HEK293 (cell line): ENCODE measurements around the gene CDYL2.
A peak's percentile ranks its signal among the peaks of the same experiment; 100 is the strongest.

ENCODE experiments used
- CTCF ChIA-PET: fragments of 350-600 bp; formaldehyde crosslinking; extraction: SDS; loops from one replicate; lab custom pipeline; 2021; ENCODE audit warnings: antibody characterized with exemption; lab: Yijun Ruan, JAX
- POLR2A ChIA-PET: fragments of 300-600 bp; formaldehyde crosslinking; extraction: SDS; loops from one replicate; lab custom pipeline; 2020; ENCODE audit warnings: antibody characterized with exemption, inconsistent platforms; lab: Yijun Ruan, JAX
- H3K27ac ChIP-seq: fragments of 200-500 bp; sonication (Bioruptor generic); 2 replicates; pipeline ENCODE4 v1.5.1; 2014; ENCODE audit warnings: low read depth, low read length, control low read depth, inconsistent platforms; ENCODE audit errors: extremely low read depth
- H3K36me3 ChIP-seq, 2 experiments: fragments of 200-500 bp in 1 of 2; sonication (Bioruptor generic) in 1 of 2; 1 replicate in 1 of 2; 2 replicates in 1 of 2; pipeline ENCODE4 v1.5.1; 2014 to 2017; ENCODE audit warnings: inconsistent platforms in 2 of 2, low read length in 2 of 2; ENCODE audit not compliant: control insufficient read depth in 2 of 2, insufficient read depth in 1 of 2
- H3K4me1 ChIP-seq: fragments of 200-500 bp; sonication (Bioruptor generic); 2 replicates; pipeline ENCODE4 v1.5.1; 2014; ENCODE audit warnings: mild to moderate bottlenecking, low read length, inconsistent platforms; ENCODE audit not compliant: control insufficient read depth, insufficient read depth
- H3K4me3 ChIP-seq: 2 replicates; pipeline ENCODE4 v1.5.1; 2011; ENCODE audit warnings: low read depth, mild to moderate bottlenecking, control low read depth, low read length, moderate library complexity
- H3K9me3 ChIP-seq: fragments of 200-500 bp; sonication (Bioruptor generic); 2 replicates; pipeline ENCODE4 v1.5.1; 2014; ENCODE audit warnings: low read depth, low read length, inconsistent platforms; ENCODE audit not compliant: control insufficient read depth, insufficient read depth
- BCL11B ChIP-seq: fragments of 450-650 bp; formaldehyde crosslinking; IDR thresholded peaks from 2 replicates; pipeline ENCODE4 v1.5.1; 2016; ENCODE audit warnings: low read depth, missing biosample characterization, missing genetic modification characterization
- FEZF1 ChIP-seq: fragments of 450-650 bp; formaldehyde crosslinking; IDR thresholded peaks from 2 replicates; pipeline ENCODE4 v1.5.1; 2016; ENCODE audit warnings: missing biosample characterization, missing genetic modification characterization
- KLF16 ChIP-seq: fragments of 450-650 bp; formaldehyde crosslinking; IDR thresholded peaks from 2 replicates; pipeline ENCODE4 v1.5.1; 2017; ENCODE audit warnings: missing biosample characterization, missing genetic modification characterization
- RBAK ChIP-seq: fragments of 450-650 bp; formaldehyde crosslinking; IDR thresholded peaks from 2 replicates; pipeline ENCODE4 v1.5.1; 2016; ENCODE audit warnings: missing biosample characterization, missing genetic modification characterization
- REPIN1 ChIP-seq: fragments of 450-650 bp; formaldehyde crosslinking; IDR thresholded peaks from 2 replicates; pipeline ENCODE4 v1.5.1; 2017; ENCODE audit warnings: missing biosample characterization, missing genetic modification characterization, low read depth
- SCRT1 ChIP-seq: fragments of 450-650 bp; formaldehyde crosslinking; IDR thresholded peaks from 2 replicates; pipeline ENCODE4 v1.5.1; 2016; ENCODE audit warnings: missing biosample characterization, missing genetic modification characterization, borderline replicate concordance
- SCRT2 ChIP-seq: fragments of 450-650 bp; formaldehyde crosslinking; IDR thresholded peaks from 2 replicates; pipeline ENCODE4 v1.5.1; 2016; ENCODE audit warnings: missing biosample characterization, missing genetic modification characterization
- SETDB1 ChIP-seq: IDR thresholded peaks from one replicate; pipeline ENCODE4 v1.6.1; 2017; ENCODE audit warnings: mild to moderate bottlenecking, low read length, moderate library complexity, mixed read lengths; ENCODE audit not compliant: insufficient read length
- TRIM28 ChIP-seq: IDR thresholded peaks from 2 replicates; pipeline ENCODE4 v1.6.1; 2011; ENCODE audit warnings: low read length, control low read depth, borderline replicate concordance
- ZFP69B ChIP-seq: fragments of 450-650 bp; formaldehyde crosslinking; IDR thresholded peaks from 2 replicates; pipeline ENCODE4 v1.5.1; 2016; ENCODE audit warnings: missing biosample characterization, missing genetic modification characterization
- ZIC2 ChIP-seq: fragments of 450-650 bp; formaldehyde crosslinking; IDR thresholded peaks from 2 replicates; pipeline ENCODE4 v1.5.1; 2016; ENCODE audit warnings: missing biosample characterization, missing genetic modification characterization
- ZNF23 ChIP-seq: fragments of 450-650 bp; formaldehyde crosslinking; IDR thresholded peaks from 2 replicates; pipeline ENCODE4 v1.5.1; 2016; ENCODE audit warnings: missing biosample characterization, missing genetic modification characterization, borderline replicate concordance
- ZNF274 ChIP-seq, 2 experiments: fragments of 200-500 bp in 1 of 2; fragments of 450-650 bp in 1 of 2; sonication (Bioruptor generic) in 1 of 2; formaldehyde crosslinking in 1 of 2; IDR thresholded peaks; 2 replicates each; pipeline versions ENCODE4 v1.5.1 to v1.6.1; 2014 to 2016; ENCODE audit warnings: borderline replicate concordance in 1 of 2, inconsistent platforms in 1 of 2, low read length in 1 of 2, missing biosample characterization in 1 of 2, missing genetic modification characterization in 1 of 2
- ZNF335 ChIP-seq: fragments of 450-650 bp; formaldehyde crosslinking; conservative IDR thresholded peaks from 2 replicates; pipeline ENCODE4 v1.5.1; 2016; ENCODE audit warnings: missing biosample characterization, missing genetic modification characterization
- ZNF37A ChIP-seq: fragments of 450-650 bp; IDR thresholded peaks from 2 replicates; pipeline ENCODE4 v1.5.1; 2018; ENCODE audit warnings: missing biosample characterization, missing genetic modification characterization
- ZNF391 ChIP-seq: fragments of 450-650 bp; formaldehyde crosslinking; IDR thresholded peaks from 2 replicates; pipeline ENCODE4 v1.5.1; 2016; ENCODE audit warnings: low read depth, missing biosample characterization, missing genetic modification characterization, borderline replicate concordance
- ZNF658 ChIP-seq: fragments of 450-650 bp; formaldehyde crosslinking; IDR thresholded peaks from 2 replicates; pipeline ENCODE4; 2016; ENCODE audit warnings: missing biosample characterization, missing genetic modification characterization
- ZNF664 ChIP-seq: fragments of 450-650 bp; formaldehyde crosslinking; IDR thresholded peaks from 2 replicates; pipeline ENCODE4 v1.5.1; 2016; ENCODE audit warnings: missing biosample characterization, missing genetic modification characterization
- ZNF76 ChIP-seq: fragments of 450-650 bp; formaldehyde crosslinking; IDR thresholded peaks from 2 replicates; pipeline ENCODE4; 2016; ENCODE audit warnings: low read depth, missing biosample characterization, missing genetic modification characterization, borderline replicate concordance
- ZNF837 ChIP-seq: fragments of 450-650 bp; formaldehyde crosslinking; IDR thresholded peaks from 2 replicates; pipeline ENCODE4 v1.5.1; 2016; ENCODE audit warnings: missing biosample characterization, missing genetic modification characterization
- ZSCAN16 ChIP-seq: fragments of 450-650 bp; formaldehyde crosslinking; IDR thresholded peaks from 2 replicates; pipeline ENCODE4 v1.5.1; 2016; ENCODE audit warnings: missing biosample characterization, missing genetic modification characterization
- TF ChIP-seq, protein P1 (sequence below): fragments of 450-650 bp; formaldehyde crosslinking; IDR thresholded peaks from 2 replicates; pipeline ENCODE4 v1.5.1; 2016; ENCODE audit warnings: missing biosample characterization, missing genetic modification characterization
- TF ChIP-seq, protein P2 (sequence below): fragments of 450-650 bp; IDR thresholded peaks from 2 replicates; pipeline ENCODE4 v1.5.1; 2018; ENCODE audit warnings: missing biosample characterization, missing genetic modification characterization
- TF ChIP-seq, protein P3 (sequence below): fragments of 450-650 bp; formaldehyde crosslinking; IDR thresholded peaks from 2 replicates; pipeline ENCODE4 v1.5.1; 2016; ENCODE audit warnings: missing biosample characterization, missing genetic modification characterization
- TF ChIP-seq, protein P4 (sequence below): fragments of 450-650 bp; formaldehyde crosslinking; IDR thresholded peaks from 2 replicates; pipeline ENCODE4 v1.5.1; 2016; ENCODE audit warnings: missing biosample characterization, missing genetic modification characterization
- TF ChIP-seq, protein P5 (sequence below): fragments of 450-650 bp; formaldehyde crosslinking; IDR thresholded peaks from 2 replicates; pipeline ENCODE4 v1.5.1; 2016; ENCODE audit warnings: missing biosample characterization, missing genetic modification characterization

CDYL2 gene, protein sequence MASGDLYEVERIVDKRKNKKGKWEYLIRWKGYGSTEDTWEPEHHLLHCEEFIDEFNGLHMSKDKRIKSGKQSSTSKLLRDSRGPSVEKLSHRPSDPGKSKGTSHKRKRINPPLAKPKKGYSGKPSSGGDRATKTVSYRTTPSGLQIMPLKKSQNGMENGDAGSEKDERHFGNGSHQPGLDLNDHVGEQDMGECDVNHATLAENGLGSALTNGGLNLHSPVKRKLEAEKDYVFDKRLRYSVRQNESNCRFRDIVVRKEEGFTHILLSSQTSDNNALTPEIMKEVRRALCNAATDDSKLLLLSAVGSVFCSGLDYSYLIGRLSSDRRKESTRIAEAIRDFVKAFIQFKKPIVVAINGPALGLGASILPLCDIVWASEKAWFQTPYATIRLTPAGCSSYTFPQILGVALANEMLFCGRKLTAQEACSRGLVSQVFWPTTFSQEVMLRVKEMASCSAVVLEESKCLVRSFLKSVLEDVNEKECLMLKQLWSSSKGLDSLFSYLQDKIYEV

DNA sequence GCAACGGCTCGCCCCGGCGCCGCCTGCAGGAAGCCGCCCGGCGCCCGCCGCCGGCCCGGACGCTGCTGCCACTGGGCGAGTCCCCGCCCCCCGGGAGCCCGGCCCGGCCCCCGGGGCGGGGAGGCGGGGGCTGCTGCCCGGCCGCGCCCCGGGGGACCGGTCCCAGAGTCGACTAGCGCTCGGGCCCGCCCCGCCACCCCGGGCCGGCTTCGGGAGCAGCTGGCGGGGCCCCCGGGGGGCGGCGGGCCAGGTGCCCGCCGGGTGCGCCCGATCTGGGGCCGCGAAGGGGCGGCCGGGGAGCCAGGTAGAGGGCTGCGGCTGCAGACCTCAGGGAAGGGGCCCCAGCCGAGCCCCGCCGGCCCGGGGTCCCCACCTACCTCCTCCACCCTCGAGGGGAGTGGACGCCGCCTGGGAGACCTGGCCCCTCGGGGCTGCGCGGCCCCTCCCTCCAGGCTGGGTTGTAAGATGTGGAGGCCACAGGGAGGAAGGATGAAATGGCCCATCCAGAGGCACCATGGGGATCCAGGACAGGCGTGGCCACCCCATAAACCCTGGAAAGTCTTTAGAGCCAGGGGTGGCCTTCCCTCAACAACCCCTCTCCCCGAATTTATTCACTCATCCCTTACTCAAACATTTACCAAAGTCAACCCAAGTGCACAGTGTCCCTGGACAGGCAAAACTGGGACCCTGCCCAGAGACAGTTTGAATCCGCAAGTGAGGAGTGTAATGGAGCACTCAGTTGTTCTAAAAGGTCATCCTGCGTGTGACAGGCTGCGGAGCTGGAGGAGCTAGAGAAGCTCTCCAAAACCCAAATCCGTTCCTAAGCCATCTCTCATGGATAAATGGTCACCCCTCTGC is at the start of gene CDYL2:
Gene CDYL2 (minus strand): TSS at position 73 of the 858 bp plus-strand sequence. CDS start 425 bp downstream, outside the sequence.
- Histone ChIP-seq H3K27ac (peak within 1 kb of the TSS; percentile 72; the same call in 1 of the 2 replicates), H3K9me3 (no peaks in the 10 kb centered on the region), H3K4me3 (peak within 1 kb of the TSS; percentile 86), H3K4me1 (no peaks in the 10 kb centered on the region), H3K36me3 (no peaks in the 10 kb centered on the region)
- POLR2A ChIA-PET, result no interaction called here
- CTCF ChIA-PET, result no interaction called here
- TF ChIP-seq RBAK (tag by site-specific recombination), result no peak
- TF ChIP-seq ZNF391 (tag by site-specific recombination), result no peak
- TF ChIP-seq, protein P1, sequence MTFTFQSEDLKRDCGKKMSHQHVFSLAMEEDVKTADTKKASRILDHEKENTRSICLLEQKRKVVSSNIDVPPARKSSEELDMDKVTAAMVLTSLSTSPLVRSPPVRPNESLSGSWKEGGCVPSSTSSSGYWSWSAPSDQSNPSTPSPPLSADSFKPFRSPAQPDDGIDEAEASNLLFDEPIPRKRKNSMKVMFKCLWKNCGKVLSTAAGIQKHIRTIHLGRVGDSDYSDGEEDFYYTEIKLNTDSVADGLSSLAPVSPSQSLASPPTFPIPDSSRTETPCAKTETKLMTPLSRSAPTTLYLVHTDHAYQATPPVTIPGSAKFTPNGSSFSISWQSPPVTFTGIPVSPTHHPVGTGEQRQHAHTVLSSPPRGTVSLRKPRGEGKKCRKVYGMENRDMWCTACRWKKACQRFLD (tag by site-specific recombination), result no peak
- no peak for TF ChIP-seq REPIN1 (tag by site-specific recombination)
- TF ChIP-seq ZNF23 (tag by site-specific recombination), result no peak
- TF ChIP-seq, protein P2, sequence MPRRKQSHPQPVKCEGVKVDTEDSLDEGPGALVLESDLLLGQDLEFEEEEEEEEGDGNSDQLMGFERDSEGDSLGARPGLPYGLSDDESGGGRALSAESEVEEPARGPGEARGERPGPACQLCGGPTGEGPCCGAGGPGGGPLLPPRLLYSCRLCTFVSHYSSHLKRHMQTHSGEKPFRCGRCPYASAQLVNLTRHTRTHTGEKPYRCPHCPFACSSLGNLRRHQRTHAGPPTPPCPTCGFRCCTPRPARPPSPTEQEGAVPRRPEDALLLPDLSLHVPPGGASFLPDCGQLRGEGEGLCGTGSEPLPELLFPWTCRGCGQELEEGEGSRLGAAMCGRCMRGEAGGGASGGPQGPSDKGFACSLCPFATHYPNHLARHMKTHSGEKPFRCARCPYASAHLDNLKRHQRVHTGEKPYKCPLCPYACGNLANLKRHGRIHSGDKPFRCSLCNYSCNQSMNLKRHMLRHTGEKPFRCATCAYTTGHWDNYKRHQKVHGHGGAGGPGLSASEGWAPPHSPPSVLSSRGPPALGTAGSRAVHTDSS (tag by site-specific recombination), result no peak
- TF ChIP-seq SETDB1, result no peak
- peak; percentile 49; the same call in 1 of the 2 replicates for TF ChIP-seq ZNF76 (tag by site-specific recombination)
- TF ChIP-seq ZNF37A, result no peak
- no peak for TF ChIP-seq SCRT1 (tag by site-specific recombination)
- TF ChIP-seq SCRT2 (tag by site-specific recombination), result peak; percentile 28; the same call in 1 of the 2 replicates
- TF ChIP-seq ZNF335 (tag by site-specific recombination), result peak; percentile 87
- no peak for TF ChIP-seq TRIM28
- no peak for TF ChIP-seq FEZF1
- TF ChIP-seq, protein P3, sequence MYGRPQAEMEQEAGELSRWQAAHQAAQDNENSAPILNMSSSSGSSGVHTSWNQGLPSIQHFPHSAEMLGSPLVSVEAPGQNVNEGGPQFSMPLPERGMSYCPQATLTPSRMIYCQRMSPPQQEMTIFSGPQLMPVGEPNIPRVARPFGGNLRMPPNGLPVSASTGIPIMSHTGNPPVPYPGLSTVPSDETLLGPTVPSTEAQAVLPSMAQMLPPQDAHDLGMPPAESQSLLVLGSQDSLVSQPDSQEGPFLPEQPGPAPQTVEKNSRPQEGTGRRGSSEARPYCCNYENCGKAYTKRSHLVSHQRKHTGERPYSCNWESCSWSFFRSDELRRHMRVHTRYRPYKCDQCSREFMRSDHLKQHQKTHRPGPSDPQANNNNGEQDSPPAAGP (tag by site-specific recombination), result no peak
- TF ChIP-seq, protein P4, sequence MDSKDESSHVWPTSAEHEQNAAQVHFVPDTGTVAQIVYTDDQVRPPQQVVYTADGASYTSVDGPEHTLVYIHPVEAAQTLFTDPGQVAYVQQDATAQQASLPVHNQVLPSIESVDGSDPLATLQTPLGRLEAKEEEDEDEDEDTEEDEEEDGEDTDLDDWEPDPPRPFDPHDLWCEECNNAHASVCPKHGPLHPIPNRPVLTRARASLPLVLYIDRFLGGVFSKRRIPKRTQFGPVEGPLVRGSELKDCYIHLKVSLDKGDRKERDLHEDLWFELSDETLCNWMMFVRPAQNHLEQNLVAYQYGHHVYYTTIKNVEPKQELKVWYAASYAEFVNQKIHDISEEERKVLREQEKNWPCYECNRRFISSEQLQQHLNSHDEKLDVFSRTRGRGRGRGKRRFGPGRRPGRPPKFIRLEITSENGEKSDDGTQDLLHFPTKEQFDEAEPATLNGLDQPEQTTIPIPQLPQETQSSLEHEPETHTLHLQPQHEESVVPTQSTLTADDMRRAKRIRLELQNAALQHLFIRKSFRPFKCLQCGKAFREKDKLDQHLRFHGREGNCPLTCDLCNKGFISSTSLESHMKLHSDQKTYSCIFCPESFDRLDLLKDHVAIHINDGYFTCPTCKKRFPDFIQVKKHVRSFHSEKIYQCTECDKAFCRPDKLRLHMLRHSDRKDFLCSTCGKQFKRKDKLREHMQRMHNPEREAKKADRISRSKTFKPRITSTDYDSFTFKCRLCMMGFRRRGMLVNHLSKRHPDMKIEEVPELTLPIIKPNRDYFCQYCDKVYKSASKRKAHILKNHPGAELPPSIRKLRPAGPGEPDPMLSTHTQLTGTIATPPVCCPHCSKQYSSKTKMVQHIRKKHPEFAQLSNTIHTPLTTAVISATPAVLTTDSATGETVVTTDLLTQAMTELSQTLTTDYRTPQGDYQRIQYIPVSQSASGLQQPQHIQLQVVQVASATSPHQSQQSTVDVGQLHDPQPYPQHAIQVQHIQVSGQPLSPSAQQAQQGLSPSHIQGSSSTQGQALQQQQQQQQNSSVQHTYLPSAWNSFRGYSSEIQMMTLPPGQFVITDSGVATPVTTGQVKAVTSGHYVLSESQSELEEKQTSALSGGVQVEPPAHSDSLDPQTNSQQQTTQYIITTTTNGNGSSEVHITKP, result peak; percentile 58; the same call in 1 of the 2 replicates
- TF ChIP-seq ZNF664 (tag by site-specific recombination), result no peak
- TF ChIP-seq ZFP69B (tag by site-specific recombination), result no peak
- no peak for TF ChIP-seq BCL11B (tag by site-specific recombination)
- TF ChIP-seq, protein P5, sequence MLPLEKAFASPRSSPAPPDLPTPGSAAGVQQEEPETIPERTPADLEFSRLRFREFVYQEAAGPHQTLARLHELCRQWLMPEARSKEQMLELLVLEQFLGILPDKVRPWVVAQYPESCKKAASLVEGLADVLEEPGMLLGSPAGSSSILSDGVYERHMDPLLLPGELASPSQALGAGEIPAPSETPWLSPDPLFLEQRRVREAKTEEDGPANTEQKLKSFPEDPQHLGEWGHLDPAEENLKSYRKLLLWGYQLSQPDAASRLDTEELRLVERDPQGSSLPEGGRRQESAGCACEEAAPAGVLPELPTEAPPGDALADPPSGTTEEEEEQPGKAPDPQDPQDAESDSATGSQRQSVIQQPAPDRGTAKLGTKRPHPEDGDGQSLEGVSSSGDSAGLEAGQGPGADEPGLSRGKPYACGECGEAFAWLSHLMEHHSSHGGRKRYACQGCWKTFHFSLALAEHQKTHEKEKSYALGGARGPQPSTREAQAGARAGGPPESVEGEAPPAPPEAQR, result no peak
- TF ChIP-seq ZNF837 (tag by site-specific recombination), result no peak
- TF ChIP-seq ZSCAN16, result no peak
- peak; percentile 46 for TF ChIP-seq ZIC2 (tag by site-specific recombination)
- TF ChIP-seq KLF16 (tag by site-specific recombination), result peak; percentile 55; the same call in 1 of the 2 replicates
- TF ChIP-seq ZNF274 (IDR thresholded peaks at IDR 0.05; ENCODE audit: low read length), result no peak
- no peak for TF ChIP-seq ZNF274 (tag by site-specific recombination; IDR thresholded peaks at IDR 0.05; ENCODE audit: borderline replicate concordance)
- TF ChIP-seq ZNF658 (tag by site-specific recombination), result no peak
